ES-I3 (cell line): ENCODE measurements around the gene LDLRAD4.

Experiments
- H3K36me3 ChIP-seq: 2 replicates; pipeline ENCODE4 v1.6.1; 2013; ENCODE audit warnings: mild to moderate bottlenecking, low read length, control low read depth, moderate library complexity; ENCODE audit not compliant: insufficient read depth
- H3K4me1 ChIP-seq: 2 replicates; pipeline ENCODE4 v1.6.1; 2013; ENCODE audit warnings: mild to moderate bottlenecking, control low read depth, low read length; ENCODE audit not compliant: insufficient read depth
- H3K9ac ChIP-seq: 2 replicates; pipeline ENCODE4 v1.6.1; 2013; ENCODE audit warnings: low read depth, mild to moderate bottlenecking, low read length, moderate library complexity
- H3K9me3 ChIP-seq: 2 replicates; pipeline ENCODE4 v1.6.1; 2013; ENCODE audit warnings: mild to moderate bottlenecking, low read length, moderate library complexity; ENCODE audit not compliant: control insufficient read depth, insufficient read depth

The LDLRAD4 gene

DNA sequence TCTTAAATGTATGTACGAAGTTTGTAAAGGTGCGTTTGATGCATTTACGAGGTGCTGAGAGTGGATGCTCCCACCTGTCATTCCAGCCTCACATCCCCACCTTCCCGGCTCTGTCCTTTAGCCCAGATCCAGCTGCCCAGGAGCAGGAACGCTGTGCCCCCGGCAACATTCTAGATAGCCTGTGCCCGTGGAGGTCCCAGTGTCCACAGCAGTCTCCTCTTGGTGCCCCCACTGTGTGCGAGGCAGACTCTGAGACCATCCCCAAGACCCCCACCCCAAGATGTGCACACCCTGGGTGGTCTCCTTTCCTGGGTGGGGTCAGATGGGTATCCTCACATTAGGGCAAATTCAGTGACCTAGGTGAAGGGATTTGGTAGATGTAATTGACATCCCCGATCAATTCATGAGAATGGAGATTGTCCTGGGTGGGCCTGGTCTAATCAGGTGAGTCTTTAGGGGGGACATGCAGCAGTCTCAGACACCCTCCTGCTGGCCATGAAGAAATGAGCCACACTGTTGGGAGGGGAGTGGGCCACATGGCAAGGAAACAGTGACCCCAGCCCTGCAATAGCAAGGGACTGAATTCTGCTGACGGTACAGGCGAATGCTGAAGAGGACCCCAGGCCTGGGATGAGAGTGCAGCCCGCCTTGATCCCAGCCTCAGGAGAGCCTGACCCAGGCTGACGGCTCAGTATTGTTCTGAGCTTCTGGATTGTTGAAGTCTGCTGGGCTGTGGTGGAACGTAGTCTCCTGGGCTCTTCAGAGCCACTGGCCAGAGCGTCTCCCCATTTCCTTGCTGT lies 304.5 kb downstream of the LDLRAD4 start:
- H3K4me1 ChIP-seq = no peaks in the 10 kb centered on the region
- H3K36me3 ChIP-seq = no peaks in the 10 kb centered on the region
- no peaks in the 10 kb centered on the region for H3K9me3 ChIP-seq
- no peak overlapping the region for H3K9ac ChIP-seq

DNA sequence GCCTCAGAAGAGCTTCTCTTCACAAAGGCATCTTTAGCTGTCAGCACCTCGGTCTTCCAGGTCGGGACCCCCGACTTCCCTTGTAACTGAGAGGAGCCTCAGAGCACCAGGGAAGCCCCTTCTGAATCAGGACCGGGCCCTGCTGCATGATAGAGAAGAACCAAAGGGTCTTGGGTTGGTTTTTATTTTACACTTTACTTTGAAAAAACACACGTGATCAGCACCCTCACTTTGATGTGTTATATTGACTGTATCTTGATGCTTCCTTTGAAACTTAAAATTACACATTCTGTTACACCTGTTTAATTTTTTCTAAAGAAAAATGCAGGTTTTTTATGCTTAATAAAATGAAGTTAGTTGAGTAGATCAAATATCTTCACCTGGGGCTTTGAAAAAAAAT lies 305.5 kb downstream of the LDLRAD4 start:
- H3K9ac ChIP-seq = no peak overlapping the region
- H3K9me3 ChIP-seq = no peaks in the 10 kb centered on the region
- no peaks in the 10 kb centered on the region for H3K36me3 ChIP-seq
- no peaks in the 10 kb centered on the region for H3K4me1 ChIP-seq

DNA sequence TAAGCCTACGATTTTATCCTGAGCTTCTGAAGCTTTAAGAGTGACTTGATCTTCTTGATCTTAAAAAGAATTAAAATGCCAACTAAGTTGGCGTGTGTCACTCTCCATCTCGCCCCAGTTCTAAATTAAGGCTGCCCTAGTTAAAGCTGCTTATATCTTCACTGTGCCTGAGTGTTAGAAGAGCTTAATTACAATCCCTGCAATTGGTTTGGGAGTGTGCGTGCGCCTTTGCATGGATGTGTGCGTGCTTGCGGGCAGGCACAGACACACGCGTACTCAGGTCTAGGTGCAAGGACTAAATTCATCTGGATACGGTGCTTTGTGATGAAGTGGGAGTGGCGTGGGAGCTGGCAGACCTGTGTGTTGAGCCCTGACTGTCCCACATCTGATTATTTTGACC lies 306.3 kb downstream of the LDLRAD4 start:
- Histone ChIP-seq H3K9ac (no peak overlapping the region), H3K36me3 (no peaks in the 10 kb centered on the region), H3K9me3 (no peaks in the 10 kb centered on the region), H3K4me1 (no peaks in the 10 kb centered on the region)

DNA sequence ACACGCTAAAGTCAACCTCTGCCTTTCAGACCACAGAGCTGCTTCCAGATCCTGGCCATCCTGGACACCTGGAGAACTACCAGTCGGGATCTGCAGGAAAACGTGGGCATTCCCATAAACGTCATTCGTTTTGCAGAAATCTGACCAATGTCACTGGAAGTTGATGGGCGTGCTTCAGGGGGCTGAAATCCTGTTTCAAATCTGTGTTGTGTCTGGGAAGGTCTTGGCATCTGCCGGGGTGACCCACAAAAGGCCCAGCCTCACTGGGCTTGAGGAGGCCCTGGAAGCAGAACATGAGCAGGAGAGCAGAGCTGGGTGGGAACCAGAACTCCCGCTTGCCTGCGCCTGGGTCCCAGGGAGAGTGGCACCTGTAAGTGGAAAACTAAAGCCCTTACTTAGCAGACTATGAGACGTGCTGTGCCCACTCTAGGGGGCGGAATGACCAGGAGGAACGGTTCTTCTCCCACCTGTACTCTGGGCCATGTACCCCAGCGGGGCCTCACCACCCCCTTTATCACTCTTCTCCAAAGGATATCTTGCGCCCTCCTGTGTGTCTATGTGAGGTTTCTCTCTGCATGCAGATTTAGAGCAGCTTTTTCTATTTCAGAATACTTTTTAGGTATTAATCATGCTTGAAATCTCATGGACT lies 306.9 kb downstream of the LDLRAD4 start:
- H3K4me1 ChIP-seq = no peaks in the 10 kb centered on the region
- no peaks in the 10 kb centered on the region for H3K9me3 ChIP-seq
- H3K9ac ChIP-seq = no peak overlapping the region
- H3K36me3 ChIP-seq = no peaks in the 10 kb centered on the region

DNA sequence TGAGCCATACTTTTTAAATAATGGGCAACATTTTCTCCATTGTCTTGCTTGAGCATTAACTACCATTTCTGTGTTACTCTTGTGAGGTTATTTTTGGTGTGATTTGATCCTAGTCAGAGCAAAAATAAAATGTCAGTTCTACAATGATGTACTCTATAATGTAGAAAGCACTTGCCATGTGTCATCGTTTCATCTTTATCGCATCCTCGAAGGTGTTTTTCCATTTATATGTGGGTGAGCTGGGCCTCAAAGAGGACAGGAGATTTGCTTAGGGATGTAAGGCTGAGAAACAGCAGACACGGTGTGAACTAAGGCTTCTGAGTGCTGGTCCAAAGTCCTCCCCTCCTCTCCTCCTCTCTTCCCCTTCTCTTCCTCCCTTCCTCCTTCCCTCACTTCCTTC lies 308.0 kb downstream of the LDLRAD4 start:
- no peaks in the 10 kb centered on the region for H3K36me3 ChIP-seq
- no peak overlapping the region for H3K9ac ChIP-seq
- no peaks in the 10 kb centered on the region for H3K9me3 ChIP-seq
- H3K4me1 ChIP-seq = no peaks in the 10 kb centered on the region

DNA sequence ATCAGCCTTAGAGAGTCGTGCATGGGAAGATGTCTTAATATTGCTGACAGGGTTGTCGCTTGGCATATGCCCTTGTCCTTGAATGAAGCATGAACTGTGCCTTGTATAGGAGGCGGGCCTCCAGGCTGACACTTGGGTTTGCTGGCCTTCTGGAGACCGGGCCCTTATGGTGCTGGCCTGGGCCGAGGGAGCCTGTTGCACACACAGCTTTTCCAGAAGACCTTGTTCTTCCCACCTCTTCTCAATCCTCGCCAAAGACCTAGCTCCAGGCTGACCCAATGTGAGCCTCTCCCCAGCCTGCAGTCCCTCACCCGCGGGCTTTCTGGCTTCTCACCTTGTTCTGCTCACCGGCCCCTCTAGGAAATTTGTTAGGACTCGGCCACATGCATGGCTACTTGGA lies 308.7 kb downstream of the LDLRAD4 start:
- Histone ChIP-seq H3K36me3 (no peaks in the 10 kb centered on the region), H3K9ac (no peak overlapping the region), H3K9me3 (no peaks in the 10 kb centered on the region), H3K4me1 (no peaks in the 10 kb centered on the region)

DNA sequence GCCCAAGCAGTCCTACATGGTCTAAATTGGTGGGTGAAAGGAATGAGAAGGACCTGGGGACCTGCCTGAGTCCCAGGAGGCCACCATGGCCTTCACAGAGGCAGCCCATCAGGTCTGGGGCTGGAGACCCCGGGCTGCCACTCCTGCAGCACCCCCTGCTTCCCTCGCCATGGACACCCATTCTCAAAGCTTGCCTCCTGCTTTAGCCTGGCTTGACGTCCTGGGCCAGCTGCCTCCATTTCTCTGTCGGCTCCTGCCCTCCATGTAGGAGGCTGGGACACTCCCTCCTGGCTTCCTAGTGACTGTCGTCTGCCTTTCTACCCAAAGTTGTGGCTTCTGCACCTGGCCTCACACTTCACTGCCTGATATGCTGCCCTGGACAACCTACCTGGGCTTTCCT lies 309.2 kb downstream of the LDLRAD4 start:
- no peak overlapping the region for H3K9ac ChIP-seq
- H3K9me3 ChIP-seq = no peaks in the 10 kb centered on the region
- no peaks in the 10 kb centered on the region for H3K36me3 ChIP-seq

DNA sequence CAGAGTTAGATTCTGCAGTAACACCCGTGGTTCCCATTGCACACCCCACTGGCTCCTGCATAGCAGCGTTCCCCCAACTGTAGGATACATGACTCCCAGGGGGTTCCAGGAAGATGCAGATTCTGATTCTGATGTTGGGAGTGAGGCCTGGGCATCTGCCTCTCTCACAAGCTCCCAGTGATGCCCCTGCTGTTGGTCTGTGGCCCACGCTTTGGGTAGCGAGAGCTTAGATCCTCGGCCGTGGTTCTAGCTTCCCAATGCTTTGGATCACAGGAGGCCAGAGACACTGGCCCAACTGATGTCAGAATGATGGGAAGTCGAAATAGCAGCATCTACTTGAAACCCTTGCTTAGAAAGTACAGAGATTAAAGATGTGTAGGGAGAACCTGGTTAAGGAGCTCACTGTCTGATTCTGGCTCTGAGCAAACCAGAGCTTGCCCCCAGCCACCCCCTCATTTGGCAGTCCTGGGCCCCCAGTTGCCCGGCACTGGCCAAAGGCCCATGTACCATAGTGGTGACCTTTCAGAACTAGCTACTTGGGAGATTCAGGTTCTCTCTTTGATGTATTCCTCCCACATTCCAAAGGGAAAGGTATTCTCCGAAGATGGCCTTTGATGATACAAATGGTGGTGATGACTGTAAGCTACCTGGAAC lies 310.3 kb downstream of the LDLRAD4 start:
- Histone ChIP-seq H3K36me3 (no peaks in the 10 kb centered on the region), H3K9ac (no peak overlapping the region), H3K9me3 (no peaks in the 10 kb centered on the region), H3K4me1 (no peaks in the 10 kb centered on the region)

More for the DNA sequence above, 309.2 kb downstream of the LDLRAD4 start:
- H3K4me1 ChIP-seq = no peaks in the 10 kb centered on the region

DNA sequence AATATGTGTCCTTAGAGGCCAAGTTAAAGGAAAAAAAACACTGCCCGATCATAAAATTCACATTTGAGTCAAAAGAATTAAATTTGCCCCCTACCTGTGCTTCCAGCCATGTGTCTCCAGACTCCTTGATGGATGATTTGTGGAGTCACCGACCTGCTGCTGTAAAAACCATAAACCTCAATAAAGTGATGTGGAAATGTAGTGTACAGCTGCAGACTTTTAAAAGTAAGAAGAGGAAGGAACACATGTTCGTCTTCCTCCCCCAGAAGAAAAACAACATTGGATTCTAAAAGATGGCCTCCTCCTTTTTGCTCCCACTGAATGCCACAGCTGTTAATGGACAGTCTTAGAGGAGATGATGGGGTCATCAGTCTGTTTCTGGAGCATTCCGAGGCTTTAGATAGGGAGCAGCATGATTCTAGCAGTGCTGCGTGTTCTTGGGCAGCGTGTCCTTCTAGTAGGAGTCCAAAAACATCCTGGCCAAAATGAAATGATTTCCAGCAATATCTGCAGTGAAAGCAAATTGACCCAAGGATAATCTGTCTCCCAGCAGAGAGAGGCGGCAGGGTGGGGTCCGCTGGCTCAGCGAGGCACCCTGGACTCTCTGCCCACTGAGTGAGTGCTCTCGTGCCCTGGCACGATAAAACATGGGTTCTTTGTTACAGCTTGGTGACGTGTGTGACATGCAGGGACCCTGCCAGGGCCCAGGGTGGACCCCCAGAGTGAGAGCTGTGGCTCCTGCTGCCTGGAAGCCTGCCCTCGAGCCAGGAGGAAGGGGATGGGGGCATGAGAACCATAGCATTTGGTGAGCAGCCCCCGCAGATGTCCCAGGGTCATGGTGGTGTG lies 311.7 kb downstream of the LDLRAD4 start:
- Histone ChIP-seq H3K36me3 (no peaks in the 10 kb centered on the region), H3K4me1 (no peaks in the 10 kb centered on the region), H3K9me3 (no peaks in the 10 kb centered on the region), H3K9ac (no peak overlapping the region)

DNA sequence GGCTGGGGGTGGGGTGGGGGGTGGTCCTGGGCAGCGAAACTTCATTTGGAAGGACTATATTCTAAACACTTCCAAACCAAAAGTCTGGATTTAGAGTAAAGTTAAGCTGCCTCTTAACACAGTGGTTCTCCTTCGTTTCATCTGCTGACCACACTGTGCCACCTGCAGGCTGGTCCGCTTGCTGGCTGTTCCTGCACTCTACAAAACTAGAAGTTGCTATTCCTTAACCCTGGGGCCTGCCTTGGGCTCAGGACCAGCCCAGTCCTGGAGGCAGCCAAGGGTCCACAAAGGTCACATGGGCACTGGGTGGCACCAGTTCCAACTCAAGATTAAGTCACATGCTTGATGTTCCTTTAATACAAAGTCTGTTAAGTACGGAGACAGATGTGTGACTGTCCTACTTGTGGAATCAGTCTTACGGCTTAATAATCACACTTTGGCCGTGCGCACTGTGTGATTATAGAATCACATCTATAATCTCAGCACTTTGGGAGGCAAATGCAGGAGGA lies 312.4 kb downstream of the LDLRAD4 start:
- Histone ChIP-seq H3K9me3 (no peaks in the 10 kb centered on the region), H3K4me1 (no peaks in the 10 kb centered on the region), H3K36me3 (no peaks in the 10 kb centered on the region), H3K9ac (no peak overlapping the region)

DNA sequence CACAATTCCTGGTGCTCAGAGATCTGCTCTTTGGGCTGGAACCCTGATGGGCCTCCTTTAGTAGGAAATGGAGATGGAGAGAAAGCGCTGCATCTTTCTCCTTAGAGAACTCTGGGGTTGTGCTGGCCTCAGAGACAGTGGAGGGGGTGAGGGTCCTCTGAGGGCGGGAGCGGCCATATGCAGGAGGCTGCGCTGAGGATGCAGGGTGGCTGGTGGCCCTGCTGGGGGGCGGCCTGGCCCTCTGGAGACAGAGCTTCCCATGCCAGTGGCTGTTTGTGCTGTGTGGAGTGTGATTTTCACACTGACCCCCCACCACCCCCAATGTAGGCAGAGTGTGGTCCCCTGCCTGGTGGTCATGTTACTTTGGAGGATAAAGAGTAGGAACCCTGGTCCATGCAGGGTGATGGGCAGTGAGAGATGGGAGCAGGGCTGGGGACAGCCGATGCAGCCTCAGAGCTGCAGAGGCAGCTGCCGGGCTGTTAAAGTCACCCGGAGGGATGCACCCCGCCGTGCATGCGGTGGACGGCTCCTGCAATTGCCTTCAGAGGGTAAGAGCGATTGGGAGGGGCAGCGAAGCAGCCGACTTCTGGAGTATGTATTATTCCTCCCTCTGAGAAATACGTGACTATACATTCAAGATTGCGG lies 313.2 kb downstream of the LDLRAD4 start:
- Histone ChIP-seq H3K9me3 (no peaks in the 10 kb centered on the region), H3K9ac (no peak overlapping the region), H3K4me1 (no peaks in the 10 kb centered on the region), H3K36me3 (no peaks in the 10 kb centered on the region)

DNA sequence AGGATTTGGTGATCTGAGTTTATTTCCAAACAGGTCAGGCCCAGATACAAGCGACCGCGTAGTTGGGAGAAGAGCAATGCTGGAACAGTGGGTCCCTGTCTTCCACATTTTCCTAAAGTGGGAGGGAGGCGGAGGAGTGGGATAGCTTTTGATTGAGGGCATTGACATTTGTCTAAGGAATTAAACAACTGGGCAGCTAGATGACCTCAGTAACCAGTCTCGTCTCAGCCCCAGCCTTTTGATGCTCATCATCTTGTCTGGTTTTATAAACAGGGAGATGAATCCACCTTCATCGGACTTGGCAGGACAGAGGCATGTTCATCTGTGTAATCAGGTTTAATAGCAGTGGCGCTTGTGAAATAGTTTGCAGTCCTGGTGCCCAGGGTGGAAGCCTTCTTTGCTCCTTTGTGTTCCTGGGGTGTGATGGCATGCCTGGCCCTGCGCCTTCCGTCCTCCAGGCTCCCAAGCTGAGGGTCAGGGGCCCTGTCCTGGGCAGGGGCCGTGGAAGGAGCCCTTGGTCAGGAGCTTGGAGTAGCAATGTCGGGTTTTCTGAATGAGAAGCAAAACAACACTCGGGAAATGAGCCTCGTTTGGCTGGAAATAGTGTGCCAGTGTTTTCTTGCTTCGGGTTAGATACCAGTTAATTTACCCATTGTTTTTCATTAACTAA lies 314.0 kb downstream of the LDLRAD4 start:
- Histone ChIP-seq H3K4me1 (no peaks in the 10 kb centered on the region), H3K36me3 (no peaks in the 10 kb centered on the region), H3K9me3 (no peaks in the 10 kb centered on the region), H3K9ac (no peak overlapping the region)

DNA sequence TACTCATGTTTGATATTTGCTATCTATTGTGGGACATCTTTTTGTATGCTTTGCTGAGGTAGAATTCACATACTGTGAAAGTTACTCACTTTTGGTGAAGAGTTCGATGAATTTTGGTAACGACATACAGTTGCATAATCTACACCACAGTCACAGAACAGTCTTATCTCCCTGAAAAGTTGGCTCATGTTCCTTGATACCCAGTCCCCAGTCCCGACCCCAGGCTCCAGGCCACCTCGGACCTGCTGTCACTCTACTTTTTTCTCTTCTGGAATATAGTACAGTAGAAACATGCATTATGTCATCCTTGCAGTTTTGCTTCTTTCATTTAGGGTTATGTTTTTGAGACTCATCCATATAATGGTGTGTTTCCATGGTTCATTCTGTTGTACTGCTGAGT lies 316.1 kb downstream of the LDLRAD4 start:
- H3K4me1 ChIP-seq = peaks cover 10% of the 10 kb centered on the region
- H3K9ac ChIP-seq = no peak overlapping the region
- no peaks in the 10 kb centered on the region for H3K36me3 ChIP-seq
- H3K9me3 ChIP-seq = no peaks in the 10 kb centered on the region
